HepG2 (cell line): ENCODE measurements around the gene BSN. TPM values are rescaled to one million over a fixed set of nuclear protein-coding genes. Genes with fewer than 3 reads are reported as not detected.

Experiments used
- AGO2 ChIP-seq: fragments of 200-400 bp; formaldehyde crosslinking; optimal IDR thresholded peaks from 2 replicates; pipeline ENCODE3; 2017; ENCODE audit warnings: mild to moderate bottlenecking, low read depth, low read length, moderate library complexity
- BORCS8-MEF2B ChIP-seq: sonication (generic); formaldehyde crosslinking; IDR thresholded peaks from 2 replicates; pipeline ENCODE4 v1.8.0; 2022; ENCODE audit warnings: mild to moderate bottlenecking, missing genetic modification reagents
- CHCHD3 ChIP-seq: sonication (generic); formaldehyde crosslinking; IDR thresholded peaks from 2 replicates; pipeline ENCODE4 v1.8.0; 2022; ENCODE audit warnings: mild to moderate bottlenecking, missing genetic modification reagents, moderate library complexity
- ELF1 ChIP-seq: sonication (generic); formaldehyde crosslinking; IDR thresholded peaks from 2 replicates; pipeline ENCODE4 v1.4.0; 2020; ENCODE audit warnings: missing genetic modification reagents
- FUBP1 ChIP-seq: sonication (generic); formaldehyde crosslinking; IDR thresholded peaks from 2 replicates; pipeline ENCODE4 v1.5.1; 2020; ENCODE audit warnings: missing genetic modification reagents, mild to moderate bottlenecking, borderline replicate concordance
- GATAD2A ChIP-seq: IDR thresholded peaks from 2 replicates; pipeline ENCODE4 v1.6.1; 2016
- HNRNPL ChIP-seq: fragments of 200-400 bp; formaldehyde crosslinking; IDR thresholded peaks from 2 replicates; pipeline ENCODE4 v1.6.1; 2017; ENCODE audit warnings: mild to moderate bottlenecking, low read depth, low read length
- HOXA5 ChIP-seq: sonication (generic); formaldehyde crosslinking; IDR thresholded peaks from 2 replicates; pipeline ENCODE4 v1.4.0; 2020; ENCODE audit warnings: missing genetic modification reagents
- MXD3 ChIP-seq: IDR thresholded peaks from 2 replicates; pipeline ENCODE4 v1.6.1; 2016; ENCODE audit warnings: mild to moderate bottlenecking, missing biosample characterization, missing genetic modification reagents
- NCOA2 ChIP-seq: sonication (generic); formaldehyde crosslinking; IDR thresholded peaks from 2 replicates; pipeline ENCODE4 v1.8.0; 2022; ENCODE audit warnings: inconsistent platforms
- NFIB ChIP-seq: sonication (generic); formaldehyde crosslinking; IDR thresholded peaks from 2 replicates; pipeline ENCODE4 v1.9.0; 2021; ENCODE audit warnings: missing genetic modification reagents, mild to moderate bottlenecking, borderline replicate concordance
- PCBP1 ChIP-seq: fragments of 200-400 bp; formaldehyde crosslinking; IDR thresholded peaks from 2 replicates; pipeline ENCODE4 v1.6.1; 2017; ENCODE audit warnings: mild to moderate bottlenecking, low read depth, low read length, borderline replicate concordance
- PHF20 ChIP-seq: sonication (generic); formaldehyde crosslinking; IDR thresholded peaks from 2 replicates; pipeline ENCODE4 v1.5.0; 2020; ENCODE audit warnings: mild to moderate bottlenecking, missing genetic modification reagents
- PPARG ChIP-seq: conservative IDR thresholded peaks from 2 replicates; pipeline ENCODE4 v1.6.1; 2016; ENCODE audit warnings: missing biosample characterization, missing genetic modification reagents
- SNAI1 ChIP-seq: sonication (generic); formaldehyde crosslinking; IDR thresholded peaks from 2 replicates; pipeline ENCODE4 v1.5.0; 2020; ENCODE audit warnings: mild to moderate bottlenecking, missing genetic modification reagents, borderline replicate concordance
- SRSF9 ChIP-seq: fragments of 200-400 bp; formaldehyde crosslinking; IDR thresholded peaks from 2 replicates; pipeline ENCODE4 v1.6.1; 2018; ENCODE audit warnings: borderline replicate concordance, mild to moderate bottlenecking, low read depth, low read length; ENCODE audit not compliant: insufficient read depth, poor library complexity, severe bottlenecking
- SSRP1 ChIP-seq: IDR thresholded peaks from 2 replicates; pipeline ENCODE4 v1.6.1; 2016; ENCODE audit warnings: control low read depth
- TBX2 ChIP-seq: sonication (generic); formaldehyde crosslinking; IDR thresholded peaks from 2 replicates; pipeline ENCODE4 v1.5.0; 2020; ENCODE audit warnings: missing genetic modification reagents, mild to moderate bottlenecking, borderline replicate concordance
- TMF1 ChIP-seq: sonication (generic); formaldehyde crosslinking; IDR thresholded peaks from 2 replicates; pipeline ENCODE4 v1.8.1; 2022; ENCODE audit warnings: low read depth, missing genetic modification reagents
- ZMYM2 ChIP-seq: sonication (generic); formaldehyde crosslinking; IDR thresholded peaks from 2 replicates; pipeline ENCODE4 v1.8.0; 2022; ENCODE audit warnings: mild to moderate bottlenecking, missing genetic modification reagents
- ZNF256 ChIP-seq: sonication (generic); formaldehyde crosslinking; conservative IDR thresholded peaks from 2 replicates; pipeline ENCODE4 v1.4.0; 2020; ENCODE audit warnings: missing genetic modification reagents
- ZNF367 ChIP-seq: sonication (generic); formaldehyde crosslinking; IDR thresholded peaks from 2 replicates; pipeline ENCODE4 v1.4.0; 2020; ENCODE audit warnings: missing genetic modification reagents, borderline replicate concordance
- ZNF564 ChIP-seq: sonication (generic); formaldehyde crosslinking; IDR thresholded peaks from 2 replicates; pipeline ENCODE4 v1.8.1; 2023; ENCODE audit warnings: mild to moderate bottlenecking, missing genetic modification reagents
- ZNF615 ChIP-seq: sonication (generic); formaldehyde crosslinking; IDR thresholded peaks from 2 replicates; pipeline ENCODE4 v1.5.0; 2020; ENCODE audit warnings: mild to moderate bottlenecking, missing genetic modification reagents, borderline replicate concordance
- ZNF788 ChIP-seq: sonication (generic); formaldehyde crosslinking; IDR thresholded peaks from 2 replicates; pipeline ENCODE4 v1.5.0; 2020; ENCODE audit warnings: mild to moderate bottlenecking, missing genetic modification reagents, borderline replicate concordance
- ZNF790 ChIP-seq: sonication (generic); formaldehyde crosslinking; IDR thresholded peaks from 2 replicates; pipeline ENCODE4 v1.8.0; 2022; ENCODE audit warnings: missing genetic modification reagents, mild to moderate bottlenecking, borderline replicate concordance
- ZZZ3 ChIP-seq: sonication (generic); formaldehyde crosslinking; IDR thresholded peaks from 2 replicates; pipeline ENCODE4 v1.4.0; 2020; ENCODE audit warnings: missing genetic modification reagents, mild to moderate bottlenecking, borderline replicate concordance
- polyA plus RNA-seq, 8 experiments: library from polyadenylated mRNA; depleted of rRNA in 3 of 8; stranded (reverse) in 7 of 8; unstranded in 1 of 8; fragments of >200 nt; fragmentation: Illumina TruSeq in 4 of 8; extraction: Trizol in 4 of 8; gene quantifications; 2 replicates each; pipeline versions ENCODE4 v1.2.1 to v1.2.3, GENCODE V29; 2011 to 2016; ENCODE audit warnings: low read depth in 4 of 8, missing spikeins in 1 of 8, mixed read lengths in 1 of 8; ENCODE audit not compliant: insufficient read depth in 1 of 8
- total RNA-seq, 5 experiments: library from RNA; depleted of rRNA; stranded (reverse); fragments of >200 nt; fragmentation: Illumina TruSeq; extraction: Trizol; gene quantifications; 2 replicates each; pipeline ENCODE4 v1.2.3, GENCODE V29; 2016; ENCODE audit warnings: low read depth in 1 of 5
- TF ChIP-seq, protein P1 (sequence below): sonication (generic); formaldehyde crosslinking; IDR thresholded peaks from 2 replicates; pipeline ENCODE4 v1.8.0; 2022; ENCODE audit warnings: mild to moderate bottlenecking, missing genetic modification reagents; ENCODE audit not compliant: insufficient replicate concordance

BSN gene
- total and polyA plus RNA-seq, 2 of the 13 experiments (the other 11 are each of a cell fraction or from before 2014, with no cell fraction given), result 0.42 to 0.86 TPM

DNA sequence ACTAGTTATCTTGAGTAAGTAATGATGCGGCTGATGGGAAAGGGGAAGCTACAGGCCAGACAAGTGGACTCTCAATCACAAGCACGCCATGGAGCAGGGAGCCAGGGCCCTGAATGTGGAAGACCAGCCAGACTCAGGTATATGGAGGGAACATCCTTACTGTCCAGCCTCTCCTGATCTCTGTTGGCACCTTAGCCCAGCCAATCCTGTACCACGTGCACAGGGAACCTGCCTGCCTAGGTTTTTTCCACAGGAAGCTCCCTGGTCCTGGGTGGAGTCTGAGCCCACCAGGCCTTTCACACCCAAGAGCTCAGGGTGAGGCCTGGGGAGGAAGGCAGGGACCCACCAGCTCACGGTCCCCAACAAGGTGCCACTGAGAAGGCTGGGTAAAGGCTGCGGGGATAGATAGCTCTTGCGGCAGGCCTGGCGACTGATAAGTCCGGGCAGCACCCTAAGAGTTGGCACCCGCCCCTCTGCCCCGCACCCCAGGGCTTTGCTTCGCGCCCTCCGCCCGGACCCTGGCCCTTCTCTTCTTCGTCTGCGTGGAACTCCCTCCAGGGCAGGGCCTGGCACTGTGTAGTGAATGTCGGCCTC is 118.9 kb downstream of the BSN start (continued):
- peak; percentile 61; the same call in 1 of the 2 replicates for TF ChIP-seq BORCS8-MEF2B (CRISPR knock-in tag)
- peak; percentile 27; the same call in 1 of the 2 replicates for TF ChIP-seq ZMYM2 (CRISPR knock-in tag)
- TF ChIP-seq, protein P1, sequence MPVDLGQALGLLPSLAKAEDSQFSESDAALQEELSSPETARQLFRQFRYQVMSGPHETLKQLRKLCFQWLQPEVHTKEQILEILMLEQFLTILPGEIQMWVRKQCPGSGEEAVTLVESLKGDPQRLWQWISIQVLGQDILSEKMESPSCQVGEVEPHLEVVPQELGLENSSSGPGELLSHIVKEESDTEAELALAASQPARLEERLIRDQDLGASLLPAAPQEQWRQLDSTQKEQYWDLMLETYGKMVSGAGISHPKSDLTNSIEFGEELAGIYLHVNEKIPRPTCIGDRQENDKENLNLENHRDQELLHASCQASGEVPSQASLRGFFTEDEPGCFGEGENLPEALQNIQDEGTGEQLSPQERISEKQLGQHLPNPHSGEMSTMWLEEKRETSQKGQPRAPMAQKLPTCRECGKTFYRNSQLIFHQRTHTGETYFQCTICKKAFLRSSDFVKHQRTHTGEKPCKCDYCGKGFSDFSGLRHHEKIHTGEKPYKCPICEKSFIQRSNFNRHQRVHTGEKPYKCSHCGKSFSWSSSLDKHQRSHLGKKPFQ (CRISPR knock-in tag), result no peak
- no peak for TF ChIP-seq ZNF367 (CRISPR knock-in tag)
- TF ChIP-seq PPARG, result no peak
- TF ChIP-seq ELF1 (CRISPR knock-in tag), result 0 out of 2 replicates have a peak, but pooled peaks have one; percentile 25
- no peak for TF ChIP-seq FUBP1 (CRISPR knock-in tag)
- TF ChIP-seq GATAD2A (CRISPR knock-in tag), result no peak
- TF ChIP-seq HOXA5 (CRISPR knock-in tag), result peak; percentile 75
- no peak for TF ChIP-seq SSRP1 (CRISPR knock-in tag)
- peak; percentile 68 for TF ChIP-seq HNRNPL
- TF ChIP-seq SNAI1 (CRISPR knock-in tag), result no peak
- TF ChIP-seq CHCHD3 (CRISPR knock-in tag), result 0 out of 2 replicates have a peak, but pooled peaks have one; percentile 6
- peak; percentile 29; the same call in 1 of the 2 replicates for TF ChIP-seq TBX2 (CRISPR knock-in tag)
- TF ChIP-seq PCBP1, result 0 out of 2 replicates have a peak, but pooled peaks have one; percentile 17
- 0 out of 2 replicates have a peak, but pooled peaks have one; percentile 16 for TF ChIP-seq NCOA2 (CRISPR knock-in tag)
- TF ChIP-seq PHF20 (CRISPR knock-in tag), result no peak
- TF ChIP-seq ZNF564 (CRISPR knock-in tag), result no peak
- TF ChIP-seq SRSF9, result no peak
- peak; percentile 71; the same call in 1 of the 2 replicates for TF ChIP-seq MXD3 (CRISPR knock-in tag)
- TF ChIP-seq AGO2, result peak; percentile 82
- TF ChIP-seq ZNF256 (CRISPR knock-in tag), result 0 out of 2 replicates have a peak, but pooled peaks have one; percentile 5
- no peak for TF ChIP-seq ZNF615 (CRISPR knock-in tag)
- no peak for TF ChIP-seq ZZZ3 (CRISPR knock-in tag)
- TF ChIP-seq NFIB (CRISPR knock-in tag), result no peak
- 0 out of 2 replicates have a peak, but pooled peaks have one; percentile 71 for TF ChIP-seq ZNF788 (CRISPR knock-in tag)
- peak; percentile 41; the same call in 1 of the 2 replicates for TF ChIP-seq TMF1 (CRISPR knock-in tag)
- TF ChIP-seq ZNF790 (CRISPR knock-in tag), result no peak
